GM18907 (cell line): ENCODE measurements around the gene SPEN.
"Not testable (repeated sequence)": the region's sequence is repeated elsewhere in the genome, so short reads cannot be mapped to it uniquely, and the experiment has no call there.

Source experiments
- ATAC-seq: cut with Tn5 transposase; IDR thresholded peaks from one replicate; pipeline ENCODE4 v1.9.1; 2021; ENCODE audit warnings: mild to moderate bottlenecking, moderate library complexity; ENCODE audit not compliant: unreplicated experiment

Gene SPEN

DNA sequence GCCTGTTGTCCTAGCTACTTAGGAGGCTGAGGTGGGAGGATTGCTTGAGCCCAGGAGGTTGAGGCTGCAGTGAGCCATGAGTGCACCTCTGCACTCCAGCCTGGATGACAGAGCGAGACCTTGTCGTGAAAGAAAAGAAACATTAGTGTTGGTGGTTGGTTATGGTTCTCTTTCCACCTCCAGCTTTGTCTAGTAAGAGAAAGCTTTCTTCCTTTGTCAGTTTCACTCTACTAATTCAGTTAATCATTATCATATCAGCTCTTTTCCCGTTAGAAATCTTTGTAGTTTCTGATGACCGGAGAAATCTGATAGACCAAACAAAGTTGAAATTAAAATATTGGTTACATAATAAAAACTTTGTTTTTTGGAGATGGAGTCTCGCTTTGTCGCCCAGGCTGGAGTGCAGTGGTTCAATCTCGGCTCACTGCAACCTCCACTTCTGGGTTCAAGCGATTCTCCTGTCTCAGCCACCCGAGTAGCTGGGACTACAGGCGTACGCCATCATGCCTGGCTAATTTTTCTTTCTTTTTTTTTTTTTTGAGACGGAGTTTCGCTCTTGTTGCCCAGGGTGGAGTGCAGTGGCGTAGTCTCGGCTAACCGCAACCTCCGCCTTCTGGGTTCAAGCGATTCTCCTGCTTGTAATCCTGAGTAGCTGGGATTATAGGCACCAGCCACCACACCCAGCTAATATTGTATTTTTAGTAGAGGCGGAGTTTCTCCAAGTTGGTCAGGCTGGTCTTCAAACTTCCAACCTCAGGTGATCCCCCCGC is 49.5 kb downstream of the SPEN start:
- not testable (repeated sequence) for ATAC-seq

DNA sequence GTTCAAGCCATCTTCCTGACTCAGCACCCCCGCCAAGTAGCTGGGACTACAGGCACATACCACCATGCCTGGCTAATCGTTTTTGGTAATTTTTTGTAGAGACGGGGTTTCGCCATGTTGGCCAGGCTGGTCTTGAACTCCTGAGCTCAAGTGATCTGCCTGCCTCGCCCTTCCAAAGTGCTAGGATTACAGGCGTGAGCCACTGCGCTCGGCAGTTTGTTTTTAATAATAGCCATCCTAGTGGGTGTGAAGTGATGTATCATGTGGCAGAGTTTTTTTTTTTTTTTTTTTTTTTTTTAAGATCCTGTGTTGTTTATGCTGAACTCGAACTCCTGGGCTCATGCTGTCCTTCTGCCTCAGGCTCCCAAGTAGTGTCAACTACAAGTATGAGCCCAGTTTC is 51.8 kb downstream of the SPEN start:
- ATAC-seq: no peak

DNA sequence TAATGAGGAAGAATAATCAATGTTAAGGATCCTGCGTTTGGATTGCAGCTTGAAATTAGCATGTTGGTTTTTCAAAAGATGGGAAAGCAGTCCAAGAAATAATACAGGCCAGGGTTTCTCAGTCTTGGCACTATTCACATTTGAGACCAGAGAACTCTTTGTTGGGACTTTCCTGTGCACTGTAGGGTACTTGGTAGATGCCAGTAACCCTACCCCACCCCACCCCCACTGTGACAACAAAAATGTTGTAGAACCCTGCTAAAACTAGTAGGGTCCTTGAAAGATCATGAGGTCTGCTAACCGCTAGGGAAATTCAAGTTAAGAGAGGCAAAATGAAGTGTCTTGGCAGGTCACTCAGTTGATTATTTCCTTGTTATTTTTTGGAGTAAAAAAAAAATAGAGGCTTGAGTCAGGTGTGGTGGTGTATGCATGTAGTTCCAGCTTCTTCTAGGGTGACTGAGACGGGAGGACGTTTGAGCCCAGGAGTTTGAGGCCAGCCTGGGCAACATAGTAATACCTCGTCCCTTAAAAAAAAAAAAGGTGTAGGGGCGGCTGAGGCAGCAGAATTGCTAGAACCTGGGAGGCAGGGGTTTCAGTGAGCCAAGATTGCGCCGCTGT is 53.3 kb downstream of the SPEN start:
- no peak for ATAC-seq

DNA sequence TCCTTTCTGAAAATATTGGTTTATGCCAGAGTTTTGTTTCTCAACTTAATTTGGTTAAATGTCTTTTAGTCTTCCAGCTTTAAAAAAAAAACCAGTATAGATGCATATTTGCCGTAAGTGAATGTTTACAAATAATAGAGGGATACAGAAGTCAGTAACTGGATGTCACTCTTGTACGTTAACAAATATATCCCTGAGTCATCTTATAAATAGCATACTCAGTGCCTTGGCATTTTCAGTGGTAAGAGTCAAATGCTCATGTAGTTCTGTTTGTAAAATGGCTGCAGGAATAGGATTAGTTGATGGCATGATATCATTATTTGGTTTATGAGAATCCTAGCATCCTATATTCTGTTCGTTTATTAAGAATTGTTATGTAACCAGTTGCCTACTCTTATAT is 55.4 kb downstream of the SPEN start:
- no peak for ATAC-seq

- no peak for ATAC-seq
Observed at GRCh38 chr1:15908597-15908996, 61.1 kb downstream of the SPEN start.

- no peak for ATAC-seq
Observed at GRCh38 chr1:15911141-15911540, 63.6 kb downstream of the SPEN start.

DNA sequence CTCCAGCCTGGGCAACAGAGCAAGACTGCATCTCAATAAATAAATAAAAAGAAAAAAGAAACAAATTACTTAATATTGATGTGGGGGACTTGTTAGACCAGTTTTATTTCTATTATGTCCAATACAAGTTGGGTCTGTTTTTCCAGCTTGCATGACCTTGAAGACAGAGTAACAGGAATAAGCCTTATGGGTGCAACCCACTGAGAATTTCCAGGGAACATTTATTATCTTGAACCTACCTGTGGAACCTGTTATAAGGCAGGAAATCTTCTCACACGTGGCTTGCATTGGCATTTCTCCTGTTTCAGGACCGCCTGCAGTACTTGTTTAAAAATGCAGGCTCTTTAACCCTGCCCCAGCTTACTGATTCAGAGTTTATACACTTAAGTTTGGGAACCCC is 64.4 kb downstream of the SPEN start:
- no peak for ATAC-seq

GRCh38 chr1:15913607-15914006 is 66.1 kb downstream of the SPEN start:
- not testable (repeated sequence) for ATAC-seq

- no peak for ATAC-seq
Observed at GRCh38 chr1:15915991-15916390, 68.5 kb downstream of the SPEN start.

- ATAC-seq: no peak
Observed at GRCh38 chr1:15916417-15916816, 68.9 kb downstream of the SPEN start.

- no peak for ATAC-seq
Observed at GRCh38 chr1:15916916-15917315, 69.4 kb downstream of the SPEN start.

DNA sequence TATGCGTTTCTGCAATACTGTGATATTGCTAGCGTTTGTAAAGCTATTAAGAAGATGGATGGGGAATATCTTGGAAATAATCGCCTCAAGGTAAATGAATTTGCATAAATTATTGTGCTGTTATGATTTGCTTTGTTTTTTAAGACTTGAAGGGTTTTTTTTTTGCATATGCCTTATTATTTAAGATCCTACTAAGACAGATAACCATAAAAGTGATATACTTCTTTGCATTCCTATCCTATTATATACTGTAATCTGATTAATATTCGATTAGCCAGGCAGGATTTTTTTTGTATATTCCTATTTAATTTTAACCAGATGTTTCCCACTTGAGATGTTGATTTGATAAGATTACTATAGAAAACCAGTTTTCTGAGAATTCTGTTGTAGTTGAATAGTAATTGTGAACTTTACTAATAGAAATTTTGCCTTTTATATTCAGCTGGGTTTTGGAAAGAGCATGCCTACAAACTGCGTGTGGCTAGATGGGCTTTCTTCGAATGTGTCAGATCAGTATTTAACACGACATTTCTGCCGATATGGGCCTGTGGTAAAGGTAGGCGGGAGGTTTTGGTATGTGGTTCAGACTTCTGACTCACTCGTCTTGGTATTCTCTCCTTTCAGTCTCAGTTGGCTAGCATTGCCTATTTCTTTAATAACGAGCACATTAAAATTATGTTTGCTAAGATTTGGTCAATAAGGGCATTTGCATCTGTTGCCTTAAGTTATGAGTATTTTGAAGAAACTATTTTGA is 71.6 kb downstream of the SPEN start:
- peak; percentile 77 for ATAC-seq

- ATAC-seq: no peak
Observed at GRCh38 chr1:15923241-15923640, 75.7 kb downstream of the SPEN start.

DNA sequence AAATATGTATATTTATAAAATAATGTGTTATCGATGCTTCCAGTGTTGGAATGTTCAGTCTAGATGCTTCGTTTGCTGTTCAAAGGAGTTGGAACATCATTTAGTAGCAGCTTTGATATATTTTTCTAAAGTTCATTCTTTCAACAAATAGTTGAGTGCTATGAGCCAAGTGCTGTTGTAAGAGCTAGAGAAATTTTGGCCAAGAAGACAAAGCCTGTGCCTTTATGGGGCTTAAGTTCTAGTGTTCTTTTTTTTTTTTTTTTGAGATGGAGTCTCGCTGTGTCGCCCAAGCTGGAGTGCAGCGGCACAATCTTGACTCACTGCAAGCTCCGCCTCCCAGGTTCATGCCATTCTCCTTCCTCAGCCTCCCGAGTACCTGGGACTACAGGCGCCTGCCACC is 78.9 kb downstream of the SPEN start:
- ATAC-seq: not testable (repeated sequence)

DNA sequence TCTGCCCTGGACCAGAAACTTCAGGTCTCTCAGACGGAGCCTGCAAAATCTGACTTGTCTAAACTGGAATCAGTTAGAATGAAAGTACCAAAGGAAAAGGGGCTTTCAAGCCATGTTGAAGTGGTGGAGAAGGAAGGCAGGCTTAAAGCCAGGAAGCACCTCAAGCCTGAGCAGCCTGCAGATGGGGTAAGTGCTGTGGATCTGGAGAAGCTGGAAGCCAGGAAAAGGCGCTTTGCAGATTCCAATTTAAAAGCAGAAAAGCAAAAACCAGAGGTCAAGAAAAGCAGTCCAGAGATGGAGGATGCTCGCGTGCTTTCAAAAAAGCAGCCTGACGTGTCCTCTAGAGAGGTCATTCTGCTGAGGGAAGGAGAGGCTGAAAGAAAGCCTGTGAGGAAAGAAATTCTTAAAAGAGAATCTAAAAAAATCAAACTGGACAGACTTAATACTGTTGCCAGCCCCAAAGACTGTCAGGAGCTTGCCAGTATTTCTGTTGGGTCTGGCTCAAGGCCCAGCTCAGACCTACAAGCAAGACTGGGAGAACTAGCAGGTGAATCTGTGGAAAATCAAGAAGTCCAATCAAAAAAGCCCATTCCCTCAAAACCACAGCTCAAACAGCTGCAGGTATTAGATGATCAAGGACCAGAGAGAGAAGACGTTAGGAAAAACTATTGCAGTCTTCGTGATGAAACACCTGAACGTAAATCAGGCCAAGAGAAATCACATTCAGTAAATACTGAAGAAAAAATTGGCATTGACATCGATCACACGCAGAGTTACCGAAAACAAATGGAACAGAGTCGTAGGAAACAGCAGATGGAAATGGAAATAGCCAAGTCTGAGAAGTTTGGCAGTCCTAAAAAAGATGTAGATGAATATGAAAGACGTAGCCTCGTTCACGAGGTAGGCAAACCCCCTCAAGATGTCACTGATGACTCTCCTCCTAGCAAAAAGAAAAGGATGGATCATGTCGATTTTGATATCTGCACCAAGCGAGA is 81.8 kb downstream of the SPEN start:
- no peak for ATAC-seq

GRCh38 chr1:15931401-15931800 is 83.9 kb downstream of the SPEN start:
- ATAC-seq: no peak

DNA sequence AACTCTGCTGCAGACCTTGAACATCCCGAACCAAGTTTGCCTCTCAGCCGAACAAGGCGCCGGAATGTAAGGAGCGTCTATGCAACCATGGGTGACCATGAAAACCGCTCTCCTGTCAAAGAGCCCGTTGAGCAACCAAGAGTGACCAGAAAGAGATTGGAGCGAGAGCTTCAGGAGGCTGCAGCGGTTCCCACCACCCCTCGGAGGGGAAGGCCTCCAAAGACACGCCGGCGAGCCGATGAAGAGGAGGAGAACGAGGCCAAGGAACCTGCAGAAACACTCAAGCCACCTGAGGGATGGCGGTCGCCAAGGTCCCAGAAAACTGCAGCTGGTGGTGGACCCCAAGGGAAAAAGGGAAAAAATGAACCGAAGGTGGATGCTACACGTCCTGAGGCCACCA is 84.4 kb downstream of the SPEN start:
- ATAC-seq: no peak

- no peak for ATAC-seq
Observed at GRCh38 chr1:15932612-15933011, 85.1 kb downstream of the SPEN start.

- ATAC-seq: no peak
Observed at GRCh38 chr1:15933684-15934083, 86.2 kb downstream of the SPEN start.

DNA sequence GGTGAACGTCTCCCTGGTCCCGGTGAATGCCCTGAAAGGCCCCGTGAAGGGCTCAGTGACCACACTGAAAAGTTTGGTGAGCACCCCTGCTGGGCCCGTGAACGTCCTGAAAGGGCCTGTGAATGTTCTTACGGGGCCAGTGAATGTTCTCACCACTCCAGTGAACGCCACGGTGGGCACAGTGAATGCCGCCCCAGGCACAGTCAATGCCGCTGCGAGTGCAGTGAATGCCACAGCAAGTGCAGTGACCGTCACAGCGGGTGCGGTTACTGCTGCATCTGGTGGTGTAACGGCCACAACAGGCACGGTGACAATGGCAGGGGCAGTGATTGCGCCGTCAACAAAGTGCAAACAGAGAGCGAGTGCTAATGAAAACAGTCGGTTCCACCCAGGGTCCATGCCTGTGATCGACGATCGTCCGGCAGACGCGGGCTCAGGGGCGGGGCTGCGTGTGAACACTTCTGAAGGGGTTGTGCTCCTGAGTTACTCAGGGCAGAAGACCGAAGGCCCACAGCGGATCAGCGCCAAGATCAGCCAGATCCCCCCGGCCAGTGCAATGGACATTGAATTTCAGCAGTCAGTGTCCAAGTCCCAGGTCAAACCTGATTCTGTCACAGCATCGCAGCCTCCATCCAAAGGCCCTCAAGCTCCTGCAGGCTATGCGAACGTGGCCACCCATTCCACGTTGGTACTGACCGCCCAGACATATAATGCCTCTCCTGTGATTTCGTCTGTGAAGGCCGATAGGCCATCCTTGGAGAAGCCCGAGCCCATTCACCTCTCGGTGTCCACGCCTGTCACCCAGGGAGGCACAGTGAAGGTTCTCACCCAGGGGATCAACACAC is 86.9 kb downstream of the SPEN start:
- no peak for ATAC-seq
